Keratinocyte (primary cell): ENCODE measurements around the gene LAMP1.

Experiments used
- EZH2 ChIP-seq: IDR thresholded peaks from one replicate; pipeline ENCODE4 v1.6.1; 2012; ENCODE audit warnings: inconsistent platforms, mild to moderate bottlenecking, low read length, moderate library complexity
- TF ChIP-seq, protein P1 (sequence below), 3 experiments: IDR thresholded peaks in 1 of 3; conservative IDR thresholded peaks in 1 of 3; optimal IDR thresholded peaks in 1 of 3; 2 replicates in 2 of 3; 3 replicates in 1 of 3; pipeline versions ENCODE3 to v1.5.1; 2011; ENCODE audit warnings: low read length in 3 of 3, mild to moderate bottlenecking in 3 of 3, moderate library complexity in 2 of 3, control low read depth in 1 of 3, inconsistent platforms in 1 of 3; ENCODE audit not compliant: insufficient read depth in 2 of 3; ENCODE audit errors: extremely low read depth in 1 of 3

DNA sequence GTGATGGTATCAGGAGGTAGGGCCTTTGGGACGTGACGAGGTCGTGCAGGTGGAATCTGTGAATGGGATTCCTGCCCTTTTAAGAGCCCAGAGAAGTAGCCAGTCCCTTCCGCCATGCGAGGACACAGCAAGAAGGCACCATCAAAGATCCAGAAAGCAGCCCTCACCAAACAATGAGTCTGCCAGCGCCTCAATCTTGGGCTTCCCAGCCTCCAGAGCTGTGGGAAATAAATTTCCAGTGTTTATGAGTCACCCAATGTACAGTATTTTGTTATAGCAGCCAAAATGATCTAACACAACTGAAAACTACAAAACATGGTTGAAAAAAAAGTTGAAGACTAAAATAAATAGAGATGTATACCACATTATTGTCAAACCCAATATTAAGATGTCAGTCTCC is 16.9 kb upstream of the LAMP1 start:
- TF ChIP-seq, protein P1, sequence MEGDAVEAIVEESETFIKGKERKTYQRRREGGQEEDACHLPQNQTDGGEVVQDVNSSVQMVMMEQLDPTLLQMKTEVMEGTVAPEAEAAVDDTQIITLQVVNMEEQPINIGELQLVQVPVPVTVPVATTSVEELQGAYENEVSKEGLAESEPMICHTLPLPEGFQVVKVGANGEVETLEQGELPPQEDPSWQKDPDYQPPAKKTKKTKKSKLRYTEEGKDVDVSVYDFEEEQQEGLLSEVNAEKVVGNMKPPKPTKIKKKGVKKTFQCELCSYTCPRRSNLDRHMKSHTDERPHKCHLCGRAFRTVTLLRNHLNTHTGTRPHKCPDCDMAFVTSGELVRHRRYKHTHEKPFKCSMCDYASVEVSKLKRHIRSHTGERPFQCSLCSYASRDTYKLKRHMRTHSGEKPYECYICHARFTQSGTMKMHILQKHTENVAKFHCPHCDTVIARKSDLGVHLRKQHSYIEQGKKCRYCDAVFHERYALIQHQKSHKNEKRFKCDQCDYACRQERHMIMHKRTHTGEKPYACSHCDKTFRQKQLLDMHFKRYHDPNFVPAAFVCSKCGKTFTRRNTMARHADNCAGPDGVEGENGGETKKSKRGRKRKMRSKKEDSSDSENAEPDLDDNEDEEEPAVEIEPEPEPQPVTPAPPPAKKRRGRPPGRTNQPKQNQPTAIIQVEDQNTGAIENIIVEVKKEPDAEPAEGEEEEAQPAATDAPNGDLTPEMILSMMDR (optimal IDR thresholded peaks at IDR 0.05 in 1 of 3, IDR thresholded peaks at IDR 0.05 in 1 of 3, conservative IDR thresholded peaks at IDR 0.05 in 1 of 3; ENCODE audit: extremely low read depth in 1 of 3, insufficient read depth in 2 of 3, low read length in 3 of 3), result no peak
- no peak for TF ChIP-seq EZH2
